Neural progenitor cell (in vitro differentiated cells): Measurements from ENCODE around the gene PLA2G4F. TPM values are rescaled to one million over a fixed set of nuclear protein-coding genes. Genes with fewer than 3 reads are reported as not detected.

Experiments
- DNase-seq: peaks from one replicate; pipeline ENCODE4 v3.0.0-alpha.2; 2016; ENCODE audit warnings: low spot score
- H2AFZ ChIP-seq: fragments of 200-600 bp; sonication (generic); replicated peaks from 2 replicates; pipeline ENCODE4 v1.6.1; 2016; ENCODE audit warnings: antibody characterized with exemption
- H3F3A ChIP-seq: fragments of 200-600 bp; sonication (generic); 2 replicates; pipeline ENCODE4 v1.6.1; 2016; ENCODE audit warnings: antibody characterized with exemption, low read depth
- H3K27ac ChIP-seq: fragments of 200-600 bp; sonication (generic); 2 replicates; pipeline ENCODE4 v1.5.1; 2016; ENCODE audit warnings: mild to moderate bottlenecking
- H3K27me3 ChIP-seq: fragments of 200-600 bp; sonication (generic); 2 replicates; pipeline ENCODE4 v1.6.1; 2016; ENCODE audit warnings: mild to moderate bottlenecking, moderate library complexity
- H3K36me3 ChIP-seq: fragments of 200-600 bp; sonication (generic); 2 replicates; pipeline ENCODE4 v1.5.1; 2016
- H3K4me1 ChIP-seq: fragments of 200-600 bp; sonication (generic); 2 replicates; pipeline ENCODE4 v1.6.1; 2016; ENCODE audit warnings: mixed run types
- H3K4me2 ChIP-seq: fragments of 200-600 bp; sonication (generic); 2 replicates; pipeline ENCODE4 v1.6.1; 2016
- H3K4me3 ChIP-seq: fragments of 200-600 bp; sonication (generic); 2 replicates; pipeline ENCODE4 v1.5.1; 2016
- H3K79me2 ChIP-seq: fragments of 200-600 bp; sonication (generic); 2 replicates; pipeline ENCODE4 v1.6.1; 2016; ENCODE audit warnings: low read depth
- H3K9ac ChIP-seq: fragments of 200-600 bp; sonication (generic); 2 replicates; pipeline ENCODE4 v1.6.1; 2016
- H3K9me3 ChIP-seq: fragments of 200-600 bp; sonication (generic); 2 replicates; pipeline ENCODE4 v1.5.1; 2016; ENCODE audit warnings: low read depth
- H4K20me1 ChIP-seq: fragments of 200-600 bp; sonication (generic); 2 replicates; pipeline ENCODE4 v1.6.1; 2016; ENCODE audit warnings: low read depth
- H3K27ac Mint-ChIP-seq: 3 replicates; pipeline ENCODE4 v1.8.0; 2021; ENCODE audit warnings: mixed read lengths
- H3K27me3 Mint-ChIP-seq: 2 replicates; pipeline ENCODE4 v1.8.0; 2022; ENCODE audit warnings: low read depth, mild to moderate bottlenecking, inconsistent platforms, moderate library complexity, mixed read lengths; ENCODE audit not compliant: insufficient read depth
- H3K36me3 Mint-ChIP-seq: 3 replicates; pipeline ENCODE4 v1.8.0; 2021; ENCODE audit warnings: mixed read lengths
- H3K4me1 Mint-ChIP-seq: 3 replicates; pipeline ENCODE4 v1.8.0; 2021; ENCODE audit warnings: mixed read lengths
- H3K4me3 Mint-ChIP-seq: 3 replicates; pipeline ENCODE4 v1.8.0; 2021; ENCODE audit warnings: mild to moderate bottlenecking, moderate library complexity, mixed read lengths
- H3K9me3 Mint-ChIP-seq: 3 replicates; pipeline ENCODE4 v1.8.0; 2020; ENCODE audit warnings: mixed read lengths
- CTCF ChIP-seq: fragments of 200-600 bp; sonication (generic); IDR thresholded peaks from 2 replicates; pipeline ENCODE4 v1.5.1; 2017; ENCODE audit warnings: antibody characterized with exemption, mild to moderate bottlenecking
- EZH2 ChIP-seq: fragments of 200-600 bp; sonication (generic); IDR thresholded peaks from 2 replicates; pipeline ENCODE4 v1.6.1; 2017; ENCODE audit warnings: antibody characterized with exemption, mild to moderate bottlenecking, moderate library complexity
- EZH2phosphoT487 ChIP-seq: fragments of 200-600 bp; sonication (generic); IDR thresholded peaks from 2 replicates; pipeline ENCODE4 v1.6.1; 2017; ENCODE audit warnings: antibody characterized with exemption
- total RNA-seq: library from RNA; depleted of rRNA; stranded (reverse); fragments of >200 nt; gene quantifications from 2 replicates; pipeline ENCODE4 v1.2.3, GENCODE V29; 2015; ENCODE audit warnings: low replicate concordance

PLA2G4F gene
- total RNA-seq, 1 donor from 2014 or later, result not detected

GRCh38 chr15:42155546-42156242 lies 742 bp downstream of the PLA2G4F start:
- Histone ChIP-seq H3K79me2 (no peaks in the 10 kb centered on the region), H3K4me3 (no peak overlapping the region), H3K9ac (no peak overlapping the region), H3F3A (no peaks in the 10 kb centered on the region), H3K9me3 (no peaks in the 10 kb centered on the region), H3K27me3 (no peaks in the 10 kb centered on the region), H4K20me1 (no peaks in the 10 kb centered on the region), H3K4me1 (no peaks in the 10 kb centered on the region), H3K4me2 (no peak overlapping the region), H2AFZ (no peak overlapping the region), H3K27ac (no peak overlapping the region), H3K36me3 (no peaks in the 10 kb centered on the region)
- Mint-ChIP-seq H3K4me3 (no peak overlapping the region), H3K27ac (no peak overlapping the region), H3K4me1 (peaks cover 6% of the 10 kb centered on the region), H3K9me3 (no peaks in the 10 kb centered on the region), H3K36me3 (peaks cover 6% of the 10 kb centered on the region), H3K27me3 (peaks cover 7% of the 10 kb centered on the region)
- DNase-seq, result no peak
- no peak for TF ChIP-seq EZH2phosphoT487
- TF ChIP-seq CTCF, result no peak
- TF ChIP-seq EZH2, result no peak

DNA sequence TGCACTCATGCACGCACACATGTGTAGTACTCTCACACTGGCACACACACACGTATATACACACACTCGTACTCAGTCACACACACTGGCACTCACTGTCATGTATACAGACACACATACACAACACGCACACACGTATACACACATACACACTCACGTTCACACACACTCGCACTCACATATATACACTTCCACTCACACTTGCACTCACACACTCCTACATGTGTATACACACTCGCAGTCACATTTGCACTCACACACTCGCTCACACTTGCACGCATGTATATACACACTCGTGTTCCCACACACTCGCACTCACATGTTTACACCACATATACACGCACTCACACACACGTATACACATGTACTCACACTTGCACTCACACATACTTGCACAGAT lies 1.5 kb downstream of the PLA2G4F start:
- H3K9ac ChIP-seq, result no peak overlapping the region
- no peak overlapping the region for H3K27ac Mint-ChIP-seq
- H2AFZ ChIP-seq, result no peak overlapping the region

DNA sequence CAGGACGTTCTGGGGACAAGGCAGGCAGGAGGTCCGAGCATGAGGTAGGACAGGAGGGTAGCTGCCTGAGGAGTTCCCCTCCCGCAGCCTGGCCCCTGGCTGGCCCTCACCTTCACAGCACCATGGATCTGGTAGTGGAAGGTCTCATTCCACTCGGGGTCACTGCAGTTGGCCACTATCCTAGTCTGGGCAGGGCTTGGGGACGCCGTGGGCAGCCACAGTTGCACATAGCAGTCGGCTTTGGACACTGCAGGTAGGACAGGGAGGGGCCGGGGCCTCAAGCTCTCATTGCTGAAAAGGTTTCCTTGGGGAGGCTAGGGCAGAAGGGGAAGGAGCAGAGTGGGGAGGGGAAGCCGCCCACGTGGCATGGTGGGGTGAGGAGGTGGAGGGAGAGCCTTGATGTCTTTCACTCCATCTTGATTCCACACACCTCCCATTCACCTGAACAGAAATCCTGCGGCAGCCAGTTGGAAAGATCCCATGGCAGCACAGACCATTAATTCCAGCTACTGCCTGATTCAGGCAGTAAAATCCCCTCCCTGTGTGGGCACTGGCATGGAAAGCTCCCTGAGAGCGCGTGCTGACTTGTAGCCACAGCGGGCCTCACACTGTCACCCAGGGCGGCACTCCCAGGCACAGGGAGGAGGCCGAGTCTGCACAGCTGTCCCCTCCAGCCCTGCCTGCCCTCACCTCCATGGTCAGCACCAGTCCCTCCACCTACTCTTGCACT lies 2.1 kb downstream of the PLA2G4F start:
- Histone ChIP-seq H3K9me3 (no peaks in the 10 kb centered on the region), H2AFZ (no peak overlapping the region), H3K27ac (no peak overlapping the region), H3K27me3 (no peaks in the 10 kb centered on the region), H3K4me3 (no peak overlapping the region), H3K79me2 (no peaks in the 10 kb centered on the region), H3K36me3 (no peaks in the 10 kb centered on the region), H3F3A (no peaks in the 10 kb centered on the region), H3K4me1 (no peaks in the 10 kb centered on the region), H3K4me2 (no peak overlapping the region), H3K9ac (no peak overlapping the region), H4K20me1 (no peaks in the 10 kb centered on the region)
- no peak for DNase-seq
- Mint-ChIP-seq H3K27ac (no peak overlapping the region), H3K4me1 (no peaks in the 10 kb centered on the region), H3K27me3 (peaks cover 7% of the 10 kb centered on the region), H3K36me3 (peaks cover 4% of the 10 kb centered on the region), H3K9me3 (no peaks in the 10 kb centered on the region), H3K4me3 (no peak overlapping the region)
- TF ChIP-seq EZH2 (no peak), CTCF (no peak), EZH2phosphoT487 (no peak)

More for the DNA sequence above, 1.5 kb downstream of the PLA2G4F start:
- no peak overlapping the region for H3K4me2 ChIP-seq
- H3F3A ChIP-seq, result no peaks in the 10 kb centered on the region
- H3K4me3 ChIP-seq, result no peak overlapping the region
- Mint-ChIP-seq H3K4me3 (no peak overlapping the region), H3K27me3 (peaks cover 7% of the 10 kb centered on the region), H3K4me1 (peaks cover 4% of the 10 kb centered on the region), H3K36me3 (peaks cover 5% of the 10 kb centered on the region), H3K9me3 (no peaks in the 10 kb centered on the region)
- TF ChIP-seq EZH2phosphoT487 (no peak), CTCF (no peak), EZH2 (no peak)
- H4K20me1 ChIP-seq, result no peaks in the 10 kb centered on the region
- no peaks in the 10 kb centered on the region for H3K27me3 ChIP-seq
- no peak for DNase-seq
- H3K27ac ChIP-seq, result no peak overlapping the region
- H3K9me3 ChIP-seq, result no peaks in the 10 kb centered on the region
- H3K79me2 ChIP-seq, result no peaks in the 10 kb centered on the region
- no peaks in the 10 kb centered on the region for H3K36me3 ChIP-seq
- H3K4me1 ChIP-seq, result no peaks in the 10 kb centered on the region
